NT2/D1 (cell line): ENCODE data around the gene LHX5.

ENCODE experiments used
- SUZ12 ChIP-seq: IDR thresholded peaks from 2 replicates; pipeline ENCODE4 v1.6.1; 2011; ENCODE audit not compliant: insufficient read length, insufficient read depth; ENCODE audit errors: extremely low read depth
- YY1 ChIP-seq: IDR thresholded peaks from 2 replicates; pipeline ENCODE4 v1.6.1; 2011; ENCODE audit not compliant: insufficient read length, insufficient read depth
- ZNF274 ChIP-seq: IDR thresholded peaks from 2 replicates; pipeline ENCODE4 v1.6.1; 2011; ENCODE audit warnings: mild to moderate bottlenecking, low read depth, low read length

- TF ChIP-seq ZNF274: no peak
- no peak for TF ChIP-seq SUZ12
- TF ChIP-seq YY1: no peak
Measured at GRCh38 chr12:113457710-113458109, 14.0 kb downstream of the LHX5 start.
